GM12891 (cell line): ENCODE measurements around the gene EEF1A1.
"Not testable (repeated sequence)": the region's sequence is repeated elsewhere in the genome, so short reads cannot be mapped to it uniquely, and the experiment has no call there.

Experiments used
- DNase-seq: peaks from one replicate; pipeline ENCODE4 v3.0.0; 2011; ENCODE audit warnings: low spot score; ENCODE audit not compliant: insufficient read length
- FAIRE-seq: peaks from 2 replicates; lab custom pipeline; 2011; peaks lifted over from hg19 to GRCh38; lab: Jason Lieb, UNC
- PAX5 ChIP-seq: IDR thresholded peaks from 2 replicates; pipeline ENCODE4 v1.6.1; 2011; ENCODE audit warnings: low read length, moderate library complexity, mild to moderate bottlenecking; ENCODE audit not compliant: insufficient read depth, severe bottlenecking
- POLR2A ChIP-seq: IDR thresholded peaks from 2 replicates; pipeline ENCODE4 v1.6.1; 2011; ENCODE audit warnings: low read depth, low read length, control low read depth
- POLR2AphosphoS5 ChIP-seq: IDR thresholded peaks from 2 replicates; pipeline ENCODE4 v1.6.1; 2011; ENCODE audit warnings: low read depth, low read length, control low read depth
- POU2F2 ChIP-seq: IDR thresholded peaks from 2 replicates; pipeline ENCODE4 v1.6.1; 2011; ENCODE audit warnings: low read depth, mild to moderate bottlenecking, control low read depth, low read length, moderate library complexity
- SPI1 ChIP-seq: IDR thresholded peaks from 2 replicates; pipeline ENCODE4 v1.6.1; 2011; ENCODE audit warnings: low read depth, low read length, control low read depth
- TAF1 ChIP-seq: IDR thresholded peaks from 2 replicates; pipeline ENCODE4 v1.6.1; 2011; ENCODE audit warnings: low read depth, low read length, control low read depth

EEF1A1 gene

DNA sequence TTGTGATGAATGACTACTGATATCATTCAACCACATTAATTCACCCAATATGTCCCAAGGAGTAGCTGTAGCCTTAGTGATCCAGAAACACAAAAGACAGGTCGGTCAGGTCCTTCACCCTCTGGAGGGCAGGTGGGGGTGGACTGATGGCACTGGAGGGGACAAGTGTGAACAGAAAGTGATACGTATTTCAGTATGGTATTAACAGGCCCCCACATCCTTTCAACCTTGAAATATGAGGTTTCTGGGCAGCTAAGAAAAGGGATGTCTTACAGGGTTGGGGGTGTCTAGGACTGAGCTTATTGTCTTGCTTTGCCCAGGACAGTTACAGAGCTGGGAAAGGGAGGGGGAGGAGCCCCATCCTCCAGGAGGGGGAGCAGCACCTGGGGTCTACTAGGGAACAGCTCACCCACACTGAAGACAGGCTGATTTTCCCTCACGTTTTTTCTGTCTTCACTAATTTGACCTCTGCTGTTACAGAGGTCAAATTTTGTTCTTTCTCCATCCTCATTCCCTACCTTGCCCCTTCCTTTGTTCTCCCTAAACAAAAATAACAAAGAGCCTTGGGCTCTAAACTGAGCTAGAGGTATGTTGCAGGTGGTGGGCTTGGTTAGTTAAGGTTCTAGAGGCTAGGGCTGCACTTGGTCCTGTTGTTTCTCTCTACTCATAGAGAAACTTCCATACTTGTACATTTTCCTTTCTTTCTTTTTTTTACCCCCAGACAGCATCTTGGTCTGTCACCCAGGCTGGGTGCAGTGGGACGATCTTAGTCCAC is 38.0 kb upstream of the EEF1A1 start:
- TF ChIP-seq PAX5 (no peak), SPI1 (no peak), TAF1 (no peak), POU2F2 (no peak), POLR2AphosphoS5 (no peak), POLR2A (no peak)
- no peak for DNase-seq
- FAIRE-seq: no peak

DNA sequence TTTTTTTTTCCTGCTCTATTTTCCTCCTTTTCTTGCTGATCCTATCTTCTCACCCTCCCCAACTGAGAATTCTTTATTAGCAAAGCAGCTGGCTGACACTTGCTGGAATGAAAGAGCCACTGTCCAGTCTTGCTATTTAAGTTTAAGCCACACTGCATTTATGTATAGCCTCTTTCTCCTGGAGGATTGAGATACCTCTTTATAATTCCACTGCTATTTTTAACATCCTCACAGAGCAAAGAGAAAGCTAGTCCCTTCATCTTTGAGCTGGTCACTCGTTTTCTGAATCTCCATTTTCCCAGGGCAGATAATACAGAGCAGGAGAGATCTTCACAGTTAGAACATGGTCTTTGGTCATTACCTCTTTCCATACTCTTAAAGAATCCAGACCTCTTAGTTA is 36.0 kb upstream of the EEF1A1 start:
- DNase-seq (no peak), FAIRE-seq (no peak)
- TF ChIP-seq POU2F2 (no peak), PAX5 (no peak), POLR2AphosphoS5 (no peak), TAF1 (no peak)

DNA sequence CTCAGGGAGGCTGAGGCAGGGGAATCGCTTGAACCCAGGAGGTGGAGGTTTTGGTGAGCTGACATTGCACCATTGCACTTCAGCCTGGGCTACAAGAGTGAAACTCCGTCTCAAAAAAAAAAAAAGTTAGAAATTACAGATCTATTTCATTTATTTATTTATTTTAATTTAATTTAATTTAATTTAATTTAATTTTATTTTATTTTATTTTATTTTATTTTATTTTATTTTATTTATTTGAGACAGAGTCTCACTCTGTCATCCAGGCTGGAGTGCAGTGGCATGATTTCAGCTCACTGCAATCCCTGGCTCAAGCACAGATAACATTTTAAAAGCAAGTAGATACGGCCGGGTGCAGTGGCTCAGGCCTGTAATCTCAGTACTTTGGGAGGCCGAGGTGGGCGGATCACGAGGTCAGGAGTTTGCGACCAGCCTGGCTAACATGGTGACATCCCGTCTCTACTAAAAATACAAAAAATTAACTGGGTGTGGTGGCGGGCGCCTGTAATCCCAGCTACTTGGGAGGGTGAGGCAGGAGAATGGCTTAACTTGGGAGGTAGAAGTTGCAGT is 34.6 kb upstream of the EEF1A1 start:
- FAIRE-seq, DNase-seq: not testable (repeated sequence)

DNA sequence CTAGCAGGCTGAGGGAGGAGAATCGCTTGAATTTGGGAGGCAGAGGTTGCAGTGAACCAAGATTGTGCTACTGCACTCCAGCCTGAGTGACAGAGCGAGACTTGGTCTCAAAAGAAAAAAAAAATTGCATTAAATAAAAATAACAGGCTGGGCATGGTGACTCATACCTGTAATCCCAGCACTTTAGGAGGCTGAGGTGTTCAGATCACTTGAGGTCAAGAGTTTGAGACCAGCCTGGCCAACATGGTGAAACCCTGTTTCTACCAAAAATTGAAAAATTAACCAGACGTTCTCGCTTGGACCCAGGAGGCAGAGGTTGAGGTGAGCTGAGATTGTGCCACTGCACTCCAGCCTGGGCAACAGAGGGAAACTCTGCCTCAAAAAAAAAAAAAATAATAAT is 30.3 kb upstream of the EEF1A1 start:
- DNase-seq, FAIRE-seq: not testable (repeated sequence)

DNA sequence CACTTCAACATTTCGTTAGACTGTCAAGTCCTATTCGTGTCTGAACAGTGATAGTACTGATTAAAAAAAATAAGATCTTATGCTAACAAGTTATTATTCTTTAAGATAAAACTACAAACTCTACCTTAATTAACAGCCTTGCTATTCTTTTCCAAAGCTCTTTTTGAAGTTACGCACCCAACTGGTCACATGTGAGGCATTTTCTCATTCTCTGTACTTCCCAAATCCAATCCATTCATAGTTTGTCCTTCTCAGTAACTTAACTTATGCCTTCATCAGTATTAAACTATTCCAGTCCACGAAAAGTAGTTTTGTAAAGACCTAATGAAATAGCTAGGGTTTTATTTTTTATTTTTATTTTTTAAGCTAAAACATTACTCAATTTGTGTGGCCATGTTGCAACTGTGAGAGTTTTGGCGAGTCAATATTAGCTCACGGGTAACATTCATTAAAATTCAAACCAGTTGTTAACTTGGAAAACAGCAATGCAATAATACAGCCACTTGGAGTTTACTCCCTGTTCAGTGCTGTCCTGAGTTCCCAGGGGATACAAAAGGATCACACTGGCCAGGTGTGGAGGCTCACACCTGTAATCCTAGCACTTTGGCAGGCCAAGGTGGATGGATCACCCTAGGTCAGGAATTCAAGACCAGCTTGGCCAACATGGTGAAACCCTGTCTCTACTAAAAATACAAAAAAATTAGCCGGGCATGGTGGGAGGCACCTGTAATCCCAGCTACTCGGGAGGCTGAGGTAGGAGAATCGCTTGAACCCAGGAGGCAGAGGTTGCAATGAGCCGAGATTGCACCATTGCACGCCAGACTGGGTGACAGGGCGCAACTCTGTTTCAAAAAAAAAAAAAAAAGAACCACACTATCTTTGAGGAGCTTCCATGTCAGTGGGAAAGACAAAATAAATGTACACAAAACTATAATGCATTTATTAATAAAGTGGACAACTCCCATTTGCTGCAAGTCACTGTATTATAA is 27.9 kb upstream of the EEF1A1 start:
- no peak for FAIRE-seq
- no peak for TF ChIP-seq SPI1
- TF ChIP-seq POU2F2: no peak
- no peak for TF ChIP-seq POLR2AphosphoS5
- no peak for TF ChIP-seq PAX5
- TF ChIP-seq POLR2A: no peak
- no peak for TF ChIP-seq TAF1
- no peak for DNase-seq

DNA sequence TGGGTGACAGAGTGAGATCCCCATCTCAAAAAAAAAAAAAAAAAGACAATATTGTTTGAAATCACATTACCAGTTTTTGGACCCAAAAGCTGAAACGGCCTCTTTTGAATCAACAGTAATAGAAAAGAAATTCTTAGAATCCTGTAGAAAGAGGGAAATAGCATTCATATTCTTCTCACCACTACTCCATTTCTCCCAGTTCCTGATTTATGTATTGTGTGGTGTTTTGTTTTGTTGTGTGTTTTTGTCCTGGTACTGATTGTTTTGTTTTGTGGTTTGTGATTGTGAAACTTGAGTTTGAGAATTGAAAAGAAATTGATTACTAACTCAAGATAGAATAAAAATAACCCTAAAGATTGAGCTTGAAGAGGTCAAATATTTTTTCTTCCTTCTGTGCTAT is 26.2 kb upstream of the EEF1A1 start:
- FAIRE-seq (no peak), DNase-seq (no peak)
- TF ChIP-seq POLR2A (no peak), PAX5 (no peak), SPI1 (0 out of 2 replicates have a peak, but pooled peaks have one; percentile 37), POU2F2 (no peak)

DNA sequence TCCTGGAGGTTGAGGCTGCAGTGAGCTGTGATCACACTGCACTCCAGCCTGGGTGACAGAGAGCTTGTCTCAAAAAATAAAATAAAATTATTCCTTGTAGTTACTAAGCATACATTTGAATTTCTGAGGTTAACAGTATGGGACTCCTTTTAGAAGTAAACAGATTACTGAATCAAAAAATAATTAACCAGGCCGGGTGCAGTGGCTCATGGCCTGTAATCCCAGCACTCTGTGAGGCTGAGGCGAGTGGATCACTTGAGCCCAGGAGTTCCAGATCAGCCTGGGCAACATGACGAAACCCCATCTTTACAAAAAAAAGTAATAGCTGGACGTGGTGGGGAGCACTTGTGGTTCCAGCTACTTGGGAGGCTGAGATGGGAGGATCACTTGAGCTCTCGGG is 22.1 kb upstream of the EEF1A1 start:
- DNase-seq (no peak), FAIRE-seq (no peak)
- no peak for TF ChIP-seq TAF1
- TF ChIP-seq POLR2A: no peak
- no peak for TF ChIP-seq POLR2AphosphoS5
- TF ChIP-seq PAX5: no peak
- TF ChIP-seq SPI1: no peak
- no peak for TF ChIP-seq POU2F2

DNA sequence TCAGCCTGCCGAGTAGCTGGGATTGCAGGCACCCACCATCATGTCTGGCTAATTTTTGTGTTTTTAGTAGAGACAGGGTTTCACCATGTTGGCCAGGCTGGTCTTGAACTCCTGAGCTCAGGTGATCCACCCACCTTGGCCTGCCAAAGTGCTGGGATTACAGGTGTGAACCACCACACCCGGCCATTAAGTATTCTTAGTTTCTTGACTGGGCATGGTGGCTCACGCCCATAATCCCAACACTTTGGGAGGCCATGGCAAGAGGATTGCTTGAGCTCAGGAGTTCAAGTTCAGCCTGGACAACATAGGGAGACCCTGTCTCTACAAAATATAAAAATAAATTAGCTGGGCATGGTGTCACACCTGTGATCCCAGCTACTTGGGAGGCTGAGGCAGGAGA is 21.6 kb upstream of the EEF1A1 start:
- DNase-seq, FAIRE-seq: not testable (repeated sequence)

DNA sequence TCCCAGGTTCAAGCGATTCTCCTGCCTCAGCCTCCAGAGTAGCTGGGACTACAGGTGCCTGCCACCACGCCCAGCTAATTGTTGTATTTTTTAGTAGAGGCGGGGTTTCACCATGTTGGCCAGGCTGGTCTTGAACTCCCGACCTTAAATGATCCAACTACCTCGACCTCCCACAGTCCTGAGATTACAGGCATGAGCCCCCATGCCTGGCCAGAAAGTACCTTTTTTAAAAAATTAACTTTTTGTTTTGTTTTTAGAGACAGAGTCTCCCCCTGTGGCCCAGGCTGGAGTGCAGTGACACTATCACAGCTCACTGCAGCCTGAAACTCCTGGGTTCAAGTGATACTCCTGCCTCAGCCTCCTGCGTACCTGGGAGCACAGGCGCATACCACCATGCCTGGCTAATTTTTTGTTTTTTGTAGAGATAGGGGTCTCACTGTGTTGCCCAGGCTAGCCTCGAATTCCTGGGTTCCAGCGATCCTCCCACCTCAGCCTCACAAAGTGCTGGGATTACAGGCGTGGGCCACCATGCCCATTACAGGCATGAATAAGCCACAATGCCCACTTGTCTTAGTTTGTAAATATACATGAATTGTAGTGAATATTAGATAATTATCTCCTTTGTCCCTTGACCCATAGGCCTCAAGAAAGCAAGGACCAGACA is 17.4 kb upstream of the EEF1A1 start:
- no peak for TF ChIP-seq POU2F2
- TF ChIP-seq PAX5: no peak
- no peak for TF ChIP-seq POLR2A
- no peak for TF ChIP-seq POLR2AphosphoS5
- TF ChIP-seq SPI1: no peak
- TF ChIP-seq TAF1: no peak
- FAIRE-seq (no peak), DNase-seq (no peak)

DNA sequence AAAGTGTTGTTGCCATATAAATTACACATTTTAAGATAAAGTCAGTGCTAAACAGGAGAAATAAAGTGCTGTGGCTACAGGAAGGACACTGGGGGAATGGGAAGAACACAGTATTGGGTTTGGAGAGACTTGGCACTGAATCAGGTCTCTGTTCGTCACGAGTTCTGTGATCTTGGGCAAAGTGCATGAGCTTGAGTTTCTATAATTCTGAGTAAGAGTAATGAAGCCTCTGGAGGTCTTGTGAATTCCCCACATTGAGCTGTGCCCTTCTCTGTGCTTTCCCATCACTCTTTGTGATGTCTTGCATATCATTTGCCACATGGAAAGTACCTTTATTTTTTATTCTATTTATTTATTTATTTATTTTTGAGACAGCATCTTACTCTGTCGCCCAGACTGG is 16.8 kb upstream of the EEF1A1 start:
- TF ChIP-seq POLR2AphosphoS5 (no peak), PAX5 (no peak), TAF1 (no peak), SPI1 (no peak), POLR2A (no peak), POU2F2 (no peak)
- FAIRE-seq (peak; percentile 28), DNase-seq (no peak)
